ENCODE results near the gene P2RX1.

DNA sequence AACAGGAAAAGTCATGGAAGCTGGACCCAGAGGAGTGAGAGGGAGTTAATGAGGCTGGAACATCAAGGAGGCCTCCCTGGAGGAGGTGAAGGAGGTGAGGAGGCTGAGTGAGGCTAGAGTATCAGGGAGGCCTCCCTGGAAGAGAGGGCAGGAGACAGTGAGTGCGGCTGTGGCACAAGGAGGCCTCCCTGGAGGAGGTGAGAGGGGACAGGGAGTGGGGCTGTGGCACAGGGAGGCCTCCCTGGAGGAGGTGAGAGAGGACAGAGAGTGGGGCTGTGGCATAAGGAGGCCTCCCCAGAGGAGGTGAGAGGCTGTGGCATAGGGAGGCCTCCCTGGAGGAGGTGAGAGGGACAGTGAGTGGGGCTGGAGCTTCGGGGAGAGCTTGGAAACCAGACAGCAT, 28.9 kb downstream of the P2RX1 start:
- TF ChIP-seq, protein P1, sequence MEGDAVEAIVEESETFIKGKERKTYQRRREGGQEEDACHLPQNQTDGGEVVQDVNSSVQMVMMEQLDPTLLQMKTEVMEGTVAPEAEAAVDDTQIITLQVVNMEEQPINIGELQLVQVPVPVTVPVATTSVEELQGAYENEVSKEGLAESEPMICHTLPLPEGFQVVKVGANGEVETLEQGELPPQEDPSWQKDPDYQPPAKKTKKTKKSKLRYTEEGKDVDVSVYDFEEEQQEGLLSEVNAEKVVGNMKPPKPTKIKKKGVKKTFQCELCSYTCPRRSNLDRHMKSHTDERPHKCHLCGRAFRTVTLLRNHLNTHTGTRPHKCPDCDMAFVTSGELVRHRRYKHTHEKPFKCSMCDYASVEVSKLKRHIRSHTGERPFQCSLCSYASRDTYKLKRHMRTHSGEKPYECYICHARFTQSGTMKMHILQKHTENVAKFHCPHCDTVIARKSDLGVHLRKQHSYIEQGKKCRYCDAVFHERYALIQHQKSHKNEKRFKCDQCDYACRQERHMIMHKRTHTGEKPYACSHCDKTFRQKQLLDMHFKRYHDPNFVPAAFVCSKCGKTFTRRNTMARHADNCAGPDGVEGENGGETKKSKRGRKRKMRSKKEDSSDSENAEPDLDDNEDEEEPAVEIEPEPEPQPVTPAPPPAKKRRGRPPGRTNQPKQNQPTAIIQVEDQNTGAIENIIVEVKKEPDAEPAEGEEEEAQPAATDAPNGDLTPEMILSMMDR (IDR thresholded peaks at IDR 0.05), result no peak
- no peak for TF ChIP-seq POLR2A (IDR thresholded peaks at IDR 0.05)

Measured in uterus (tissue), 2 donors.